Measurements from ENCODE around the gene POU2F2.

POU2F2 gene

GRCh38 chr19:42132030-42132628 is at the start of gene POU2F2:
Gene POU2F2 (minus strand): TSS chr19:42132446. CDS start chr19:42132411, 35 bp downstream.
- ATAC-seq = no peak

GRCh38 chr19:42178791-42179674 is 46.8 kb upstream of the POU2F2 start:
- TF ChIP-seq ZNF565 (CRISPR knock-in tag; conservative IDR thresholded peaks at IDR 0.05; ENCODE audit: low read depth) = no peak
- no peak for TF ChIP-seq RARB (CRISPR knock-in tag; IDR thresholded peaks at IDR 0.05)
- TF ChIP-seq ZFP3 (CRISPR knock-in tag; IDR thresholded peaks at IDR 0.05) = no peak
- no peak for TF ChIP-seq ZNF8 (CRISPR knock-in tag; IDR thresholded peaks at IDR 0.05)
- TF ChIP-seq CREB5 (CRISPR knock-in tag; IDR thresholded peaks at IDR 0.05; ENCODE audit: low read depth) = no peak
- TF ChIP-seq PATZ1 (CRISPR knock-in tag; IDR thresholded peaks at IDR 0.05; ENCODE audit: borderline replicate concordance) = no peak
- no peak for TF ChIP-seq TCF4 (CRISPR knock-in tag; IDR thresholded peaks at IDR 0.05; ENCODE audit: borderline replicate concordance)
- TF ChIP-seq TOX (CRISPR knock-in tag; IDR thresholded peaks at IDR 0.05; ENCODE audit: borderline replicate concordance) = no peak
- no peak for TF ChIP-seq ESRRG (CRISPR knock-in tag; IDR thresholded peaks at IDR 0.05)
- no peak for TF ChIP-seq ARNTL (CRISPR knock-in tag; IDR thresholded peaks at IDR 0.05; ENCODE audit: borderline replicate concordance, low read depth)
- TF ChIP-seq POU6F1 (CRISPR knock-in tag; IDR thresholded peaks at IDR 0.05; ENCODE audit: borderline replicate concordance, low read depth) = no peak
- TF ChIP-seq ZC3H10 (CRISPR knock-in tag; IDR thresholded peaks at IDR 0.05) = no peak
- TF ChIP-seq ZFP30 (CRISPR knock-in tag; IDR thresholded peaks at IDR 0.05) = no peak
- no peak for TF ChIP-seq ISL1 (CRISPR knock-in tag; IDR thresholded peaks at IDR 0.05)
- TF ChIP-seq BACH2 (CRISPR knock-in tag; IDR thresholded peaks at IDR 0.05; ENCODE audit: borderline replicate concordance) = no peak
- TF ChIP-seq TSHZ2 (CRISPR knock-in tag; IDR thresholded peaks at IDR 0.05) = no peak
- no peak for TF ChIP-seq GLIS3 (CRISPR knock-in tag; IDR thresholded peaks at IDR 0.05)
- TF ChIP-seq CSDC2 (CRISPR knock-in tag; IDR thresholded peaks at IDR 0.05) = no peak
- TF ChIP-seq CSRNP3 (CRISPR knock-in tag; IDR thresholded peaks at IDR 0.05) = no peak
- no peak for TF ChIP-seq OSR1 (CRISPR knock-in tag; IDR thresholded peaks at IDR 0.05)
- ATAC-seq = no peak

More at GRCh38 chr19:42132030-42132628, at the start of gene POU2F2:
- TF ChIP-seq ZC3H10 (CRISPR knock-in tag; IDR thresholded peaks at IDR 0.05) = no peak

GRCh38 chr19:42177686-42178019 is 45.4 kb upstream of the POU2F2 start:
- ATAC-seq = no peak
- no peak for TF ChIP-seq ISL1 (CRISPR knock-in tag; IDR thresholded peaks at IDR 0.05)
- TF ChIP-seq BACH2 (CRISPR knock-in tag; IDR thresholded peaks at IDR 0.05; ENCODE audit: borderline replicate concordance) = no peak
- TF ChIP-seq TCF4 (CRISPR knock-in tag; IDR thresholded peaks at IDR 0.05; ENCODE audit: borderline replicate concordance) = no peak
- TF ChIP-seq RARB (CRISPR knock-in tag; IDR thresholded peaks at IDR 0.05) = no peak
- TF ChIP-seq ZFP30 (CRISPR knock-in tag; IDR thresholded peaks at IDR 0.05) = no peak
- TF ChIP-seq CREB5 (CRISPR knock-in tag; IDR thresholded peaks at IDR 0.05; ENCODE audit: low read depth) = no peak
- TF ChIP-seq PATZ1 (CRISPR knock-in tag; IDR thresholded peaks at IDR 0.05; ENCODE audit: borderline replicate concordance) = no peak
- TF ChIP-seq ZNF8 (CRISPR knock-in tag; IDR thresholded peaks at IDR 0.05) = no peak
- no peak for TF ChIP-seq TOX (CRISPR knock-in tag; IDR thresholded peaks at IDR 0.05; ENCODE audit: borderline replicate concordance)
- no peak for TF ChIP-seq ZFP3 (CRISPR knock-in tag; IDR thresholded peaks at IDR 0.05)
- TF ChIP-seq POU6F1 (CRISPR knock-in tag; IDR thresholded peaks at IDR 0.05; ENCODE audit: borderline replicate concordance, low read depth) = no peak
